Lung (tissue), 12 donors: Measurements from ENCODE around the gene ZBTB44. TPM values are rescaled to one million over a fixed set of nuclear protein-coding genes. Genes with fewer than 3 reads are reported as not detected.

ENCODE experiments used
- ATAC-seq: fragments of 200-7000 bp; cut with Tn5 transposase; one replicate; pipeline ENCODE4 v1.9.1; 2020; ENCODE audit warnings: moderate number of reproducible peaks; ENCODE audit not compliant: insufficient read depth, low FRiP score
- DNase-seq, 3 donors: peaks; one replicate each; pipeline ENCODE4 v3.0.0-alpha.2; 2013 to 2017
- H3K27ac ChIP-seq, 2 donors: one replicate each; pipeline ENCODE4 v1.5.1; 2013; ENCODE audit warnings: mild to moderate bottlenecking in 2 of 2, moderate library complexity in 2 of 2, control low read depth in 1 of 2, inconsistent platforms in 1 of 2, low read depth in 1 of 2, low read length in 1 of 2
- H3K27me3 ChIP-seq, 3 donors: one replicate each; pipeline ENCODE4 v1.5.1; 2013; ENCODE audit warnings: low read length in 2 of 3; ENCODE audit not compliant: control insufficient read depth in 3 of 3, insufficient read depth in 3 of 3
- H3K36me3 ChIP-seq, 4 donors: one replicate each; pipeline ENCODE4 v1.5.1; 2013; ENCODE audit warnings: low read length in 4 of 4, mild to moderate bottlenecking in 1 of 4, moderate library complexity in 1 of 4; ENCODE audit not compliant: control insufficient read depth in 4 of 4, insufficient read depth in 4 of 4
- H3K4me1 ChIP-seq, 5 donors: one replicate each; pipeline ENCODE4 v1.5.1; 2013; ENCODE audit warnings: low read length in 5 of 5, mild to moderate bottlenecking in 2 of 5, moderate library complexity in 1 of 5; ENCODE audit not compliant: control insufficient read depth in 5 of 5, insufficient read depth in 5 of 5
- H3K4me3 ChIP-seq: one replicate; pipeline ENCODE4 v1.5.1; 2013; ENCODE audit warnings: mild to moderate bottlenecking, control low read depth, moderate library complexity
- H3K9ac ChIP-seq, 2 donors: one replicate each; pipeline ENCODE4 v1.5.1; 2013; ENCODE audit warnings: low read length in 2 of 2, control low read depth in 1 of 2; ENCODE audit not compliant: insufficient read depth in 1 of 2
- H3K9me3 ChIP-seq, 4 donors: one replicate each; pipeline ENCODE4 v1.5.1; 2013; ENCODE audit warnings: low read length in 3 of 4, mild to moderate bottlenecking in 1 of 4, moderate library complexity in 1 of 4; ENCODE audit not compliant: control insufficient read depth in 4 of 4, insufficient read depth in 3 of 4
- CTCF ChIP-seq: IDR thresholded peaks from 2 replicates; pipeline ENCODE4 v1.5.1; 2012; ENCODE audit warnings: mild to moderate bottlenecking; ENCODE audit errors: control extremely low read depth, extremely low read depth
- WGBS, 2 donors: extraction: QIAGEN DNeasy Blood & Tissue Kit; methylation state at CpG; one replicate each; pipeline ENCODE4 v1.1.7; 2013; 5-methylcytosine and 5-hydroxymethylcytosine counted together
- polyA plus RNA-seq, 2 donors: library from polyadenylated mRNA; stranded (reverse); fragments of 200-250 nt; gene quantifications; one replicate each; pipeline ENCODE4 v1.2.1, GENCODE V29; 2013
- total RNA-seq, 2 donors: library from RNA; depleted of rRNA in 1 of 2; stranded (reverse); fragments of >200 nt in 1 of 2; gene quantifications; one replicate each; pipeline ENCODE4 v1.2.1, GENCODE V29; 2014 to 2021
- donor health status: control.
- donor health status: control.
- donor health status: Bipolar disorder and iron deficiency.
- donor health status: healthy.
- donor health status: DM: yes; HTN: yes; CAD: no.

Gene ZBTB44
- total and polyA plus RNA-seq, 4 donors = 8.6 to 72.7 (median 20.8) TPM

- no peaks in the 10 kb centered on the region for H3K27me3 ChIP-seq
- no peak for ATAC-seq
- H3K4me1 ChIP-seq = peaks cover 0 to 2% (median 0%) of the 10 kb centered on the region in 5 donors
- no peak for DNase-seq
- no peak overlapping the region for H3K9ac ChIP-seq
- TF ChIP-seq CTCF = no peak
- H3K9me3 ChIP-seq = peaks cover 0 to 1% (median 0%) of the 10 kb centered on the region in 4 donors
- peaks cover 0 to 8% (median 0%) of the 10 kb centered on the region in 4 donors for H3K36me3 ChIP-seq
- no peak overlapping the region for H3K4me3 ChIP-seq
- WGBS, 2 donors = 91 to 96% methylated on average over 29 of the region's 29 CpGs
- no peak overlapping the region for H3K27ac ChIP-seq
These were observed 124.3 kb downstream of the ZBTB44 start for GRCh38 chr11:130190371-130190881.

GRCh38 chr11:130189492-130190210 lies 125.1 kb downstream of the ZBTB44 start:
- TF ChIP-seq CTCF = no peak
- H3K9ac ChIP-seq = no peak overlapping the region
- peaks cover 0 to 2% (median 0%) of the 10 kb centered on the region in 5 donors for H3K4me1 ChIP-seq
- H3K27ac ChIP-seq = peak overlapping the region in 1 of 2 donors; percentile 34
- ATAC-seq = peak; percentile 49
- WGBS, 2 donors = 88 to 90% methylated on average over 32 of the region's 32 CpGs
- H3K27me3 ChIP-seq = no peaks in the 10 kb centered on the region
- H3K4me3 ChIP-seq = no peak overlapping the region
- peaks cover 0 to 1% (median 0%) of the 10 kb centered on the region in 4 donors for H3K9me3 ChIP-seq
- DNase-seq = no peak
- peaks cover 0 to 8% (median 0%) of the 10 kb centered on the region in 4 donors for H3K36me3 ChIP-seq

- peaks cover 0 to 1% (median 0%) of the 10 kb centered on the region in 4 donors for H3K9me3 ChIP-seq
- peaks cover 0 to 3% (median 0%) of the 10 kb centered on the region in 5 donors for H3K4me1 ChIP-seq
- no peaks in the 10 kb centered on the region for H3K27me3 ChIP-seq
- no peak for DNase-seq
- no peak for TF ChIP-seq CTCF
- H3K9ac ChIP-seq = no peak overlapping the region
- no peak for ATAC-seq
- H3K27ac ChIP-seq = no peak overlapping the region
- peaks cover 0 to 3% (median 0%) of the 10 kb centered on the region in 4 donors for H3K36me3 ChIP-seq
- 91 to 94% methylated on average over 19 of the region's 19 CpGs for WGBS, 2 donors
- H3K4me3 ChIP-seq = no peak overlapping the region
These were observed 126.0 kb downstream of the ZBTB44 start for GRCh38 chr11:130188585-130189347.
